ENCODE measurements around the gene KCNIP1. TPM values are rescaled to one million over a fixed set of nuclear protein-coding genes. Genes with fewer than 3 reads are reported as not detected.

KCNIP1 gene
- total and polyA plus RNA-seq, 2 of the 8 experiments (the other 6 are each of a cell fraction or from before 2014, with no cell fraction given) = 0.52 to 0.83 TPM

DNA sequence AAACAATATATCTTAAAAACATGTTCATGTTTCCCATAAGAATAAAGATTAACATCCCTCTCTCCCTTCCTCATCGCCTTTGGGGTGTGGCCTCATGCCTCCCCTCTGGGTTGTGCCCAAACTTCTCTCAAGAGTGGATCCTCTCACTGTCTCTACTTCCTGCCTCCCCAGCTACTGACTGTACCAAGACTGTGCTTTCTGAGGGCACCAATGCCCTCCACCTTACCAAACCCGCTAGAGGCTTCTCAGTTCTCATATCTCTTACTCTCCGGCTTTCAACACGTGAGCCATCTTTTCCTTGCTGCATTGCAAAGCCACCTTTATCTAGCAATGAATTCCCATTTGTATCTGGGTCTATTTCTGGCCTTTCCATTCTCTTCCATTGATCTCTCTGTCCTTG, 34.4 kb upstream of the KCNIP1 start:
- Histone ChIP-seq H3K56ac (replicated peaks; ENCODE audit: insufficient read length, low read depth, low read length) (no peak overlapping the region), H2BK20ac (ENCODE audit: low read length) (no peak overlapping the region), H3K79me1 (ENCODE audit: low read depth, low read length) (no peaks in the 10 kb centered on the region), H3K18ac (ENCODE audit: extremely low read depth, low read length) (no peak overlapping the region), H2BK120ac (replicated peaks; ENCODE audit: low read depth, low read length) (no peak overlapping the region), H3K4me2 (ENCODE audit: insufficient read depth in 1 of 2, low read depth in 2 of 2, low read length in 2 of 2) (no peak overlapping the region), H3K4ac (replicated peaks; ENCODE audit: insufficient read length, low read depth, low read length) (no peak overlapping the region), H3K4me1 (replicated peaks in 1 of 4; ENCODE audit: control insufficient read depth in 3 of 4, insufficient read depth in 4 of 4, low read length in 3 of 4) (peaks cover 2 to 7% (median 3%) of the 10 kb centered on the region in 4 experiments; a peak in 5 of 7 replicates), H3K9ac (replicated peaks in 1 of 4; ENCODE audit: extremely low read depth in 1 of 4, low read depth in 3 of 4, low read length in 3 of 4) (no peak overlapping the region), H2BK12ac (ENCODE audit: low read depth, low read length) (no peak overlapping the region), H4K5ac (ENCODE audit: insufficient read length, low read depth, low read length) (no peak overlapping the region), H4K91ac (replicated peaks; ENCODE audit: insufficient read length, low read length) (no peak overlapping the region), H2AK5ac (ENCODE audit: low read depth, low read length) (no peak overlapping the region), H3K23ac (ENCODE audit: insufficient read length) (no peak overlapping the region), H3K4me3 (ENCODE audit: extremely low read depth in 1 of 4, insufficient read depth in 2 of 4, low read depth in 3 of 4, low read length in 4 of 4) (no peak overlapping the region), H2BK15ac (ENCODE audit: low read length) (no peak overlapping the region), H4K20me1 (replicated peaks in 1 of 2; ENCODE audit: control insufficient read depth in 1 of 2, insufficient read depth in 2 of 2, low read length in 2 of 2) (no peaks in the 10 kb centered on the region), H3K23me2 (ENCODE audit: low read depth, low read length) (no peaks in the 10 kb centered on the region), H4K8ac (ENCODE audit: extremely low read depth, insufficient read depth, low read length) (no peak overlapping the region), H3K27ac (ENCODE audit: low read depth, low read length) (no peak overlapping the region), H3K27me3 (replicated peaks in 1 of 4; ENCODE audit: control insufficient read depth in 3 of 4, extremely low read depth in 1 of 4, insufficient read depth in 3 of 4, low read length in 3 of 4) (no peaks in the 10 kb centered on the region; a peak in 2 of 7 replicates), H3K36me3 (ENCODE audit: control insufficient read depth in 2 of 4, insufficient read depth in 4 of 4, low read length in 3 of 4) (no peaks in the 10 kb centered on the region), H3K79me2 (ENCODE audit: control insufficient read depth in 1 of 2, insufficient read depth in 2 of 2, low read length in 2 of 2) (no peaks in the 10 kb centered on the region), H2AFZ (ENCODE audit: low read length) (no peak overlapping the region), H2BK5ac (ENCODE audit: low read depth, low read length) (no peak overlapping the region), H3K9me3 (ENCODE audit: insufficient read depth in 2 of 2, low read depth in 1 of 2, low read length in 1 of 2) (no peaks in the 10 kb centered on the region), H3K14ac (ENCODE audit: insufficient read length) (no peak overlapping the region)
- FAIRE-seq = no peak
- no peak for DNase-seq (ENCODE audit: low read depth in 1 of 2, low spot score in 2 of 2)
- POLR2A ChIA-PET (ENCODE audit: partially characterized antibody) = no interaction called here
- CTCF ChIA-PET (ENCODE audit: partially characterized antibody) = interaction anchor here (0.7 to 7.6 kb wide), 12 partner anchors 11 to 245 kb away, joined by 3 to 42 read pairs (median 4); no protein-coding TSS in a partner anchor
- 83% methylated on average over 4 of the region's 4 CpGs; no CpG with 5 or more reads in 1 of the 2 experiments for WGBS, 2 experiments (ENCODE audit: extremely low coverage in 1 of 2, insufficient coverage in 1 of 2, insufficient read length in 1 of 2, insufficient replicate concordance in 2 of 2, low coverage in 1 of 2, low lambda C conversion rate in 2 of 2, missing lambda C conversion rate in 1 of 2)
- TF ChIP-seq RBBP5 (IDR thresholded peaks at IDR 0.05; ENCODE audit: borderline replicate concordance, low read depth, low read length) = no peak
- no peak for TF ChIP-seq CBX5 (IDR thresholded peaks at IDR 0.05; ENCODE audit: low read depth, low read length)
- TF ChIP-seq MAFK (IDR thresholded peaks at IDR 0.05; ENCODE audit: low read depth, low read length) = no peak
- TF ChIP-seq POLR2A (IDR thresholded peaks at IDR 0.05; ENCODE audit: control extremely low read depth in 1 of 2, low read depth in 2 of 2, low read length in 2 of 2) = no peak
- no peak for TF ChIP-seq TCF12 (IDR thresholded peaks at IDR 0.05; ENCODE audit: low read depth, low read length)
- TF ChIP-seq, protein P1, sequence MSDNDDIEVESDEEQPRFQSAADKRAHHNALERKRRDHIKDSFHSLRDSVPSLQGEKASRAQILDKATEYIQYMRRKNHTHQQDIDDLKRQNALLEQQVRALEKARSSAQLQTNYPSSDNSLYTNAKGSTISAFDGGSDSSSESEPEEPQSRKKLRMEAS (IDR thresholded peaks at IDR 0.05) = no peak
- no peak for TF ChIP-seq BCL11A (IDR thresholded peaks at IDR 0.05; ENCODE audit: low read depth in 2 of 2, low read length in 2 of 2)
- no peak for TF ChIP-seq TBP (IDR thresholded peaks at IDR 0.05; ENCODE audit: low read depth, low read length)
- TF ChIP-seq SAP30 (IDR thresholded peaks at IDR 0.05; ENCODE audit: insufficient read depth, insufficient replicate concordance, low read length) = no peak
- no peak for TF ChIP-seq SUZ12 (IDR thresholded peaks at IDR 0.05; ENCODE audit: low read length)
- no peak for TF ChIP-seq CHD2 (IDR thresholded peaks at IDR 0.05; ENCODE audit: low read length)
- no peak for TF ChIP-seq KDM1A (IDR thresholded peaks at IDR 0.05; ENCODE audit: borderline replicate concordance, low read length)
- TF ChIP-seq CEBPB (IDR thresholded peaks at IDR 0.05; ENCODE audit: low read depth, low read length) = no peak
- no peak for TF ChIP-seq NANOG (IDR thresholded peaks at IDR 0.05; ENCODE audit: insufficient read depth, low read depth, low read length, poor library complexity, severe bottlenecking)
- TF ChIP-seq CHD1 (IDR thresholded peaks at IDR 0.05; ENCODE audit: low read depth, low read length) = no peak
- TF ChIP-seq TAF1 (IDR thresholded peaks at IDR 0.05; ENCODE audit: low read depth, low read length) = no peak

Data from H1 (cell line).